ENCODE data around the gene SLC25A20. TPM values are rescaled to one million over a fixed set of nuclear protein-coding genes. Genes with fewer than 3 reads are reported as not detected.

The SLC25A20 gene
- total RNA-seq, 4 donors from 2014 or later, result 29.7 to 138 (median 68.9) TPM

GRCh38 chr3:48896936-48897335, 1.7 kb downstream of the SLC25A20 start:
- Histone ChIP-seq H3K4me1 (peaks cover 0 to 15% (median 11%) of the 10 kb centered on the region in 4 donors), H3K36me3 (peaks cover 0 to under 1% (median 0%) of the 10 kb centered on the region in 3 donors), H3K27ac (peak overlapping the region in 2 of 4 donors; percentile 77 to 95), H3K4me3 (peak overlapping the region in 1 of 4 donors; percentile 0), H3K9me3 (no peaks in the 10 kb centered on the region), H3K27me3 (no peaks in the 10 kb centered on the region)
- DNase-seq, result no peak
- TF ChIP-seq CTCF (IDR thresholded peaks at IDR 0.05), result no peak
- no peak for TF ChIP-seq POLR2A (IDR thresholded peaks at IDR 0.05)

GRCh38 chr3:48894516-48894915, 4.2 kb downstream of the SLC25A20 start:
- H3K27me3 ChIP-seq, result no peaks in the 10 kb centered on the region
- TF ChIP-seq POLR2A (IDR thresholded peaks at IDR 0.05) (no peak), CTCF (IDR thresholded peaks at IDR 0.05) (no peak)
- H3K4me3 ChIP-seq, result no peak overlapping the region
- H3K27ac ChIP-seq, result no peak overlapping the region
- H3K9me3 ChIP-seq, result no peaks in the 10 kb centered on the region
- peaks cover 0 to 15% (median 11%) of the 10 kb centered on the region in 4 donors for H3K4me1 ChIP-seq
- DNase-seq, result no peak
- H3K36me3 ChIP-seq, result peaks cover 0 to 13% (median 0%) of the 10 kb centered on the region in 3 donors

- Histone ChIP-seq H3K4me1 (peaks cover 0 to 5% (median 0%) of the 10 kb centered on the region in 4 donors), H3K9me3 (no peaks in the 10 kb centered on the region), H3K36me3 (peaks cover 0 to 34% (median 0%) of the 10 kb centered on the region in 3 donors), H3K27me3 (no peaks in the 10 kb centered on the region), H3K4me3 (no peak overlapping the region), H3K27ac (no peak overlapping the region)
- DNase-seq, result no peak
- TF ChIP-seq CTCF (IDR thresholded peaks at IDR 0.05) (no peak), POLR2A (IDR thresholded peaks at IDR 0.05) (no peak)
Measured at GRCh38 chr3:48891606-48892005, 7.1 kb downstream of the SLC25A20 start.

- no peak for TF ChIP-seq POLR2A (IDR thresholded peaks at IDR 0.05)
- no peak overlapping the region for H3K4me3 ChIP-seq
- no peak for DNase-seq
- peaks cover 0 to 70% (median 0%) of the 10 kb centered on the region in 3 donors for H3K36me3 ChIP-seq
- H3K9me3 ChIP-seq, result no peaks in the 10 kb centered on the region
- peaks cover 0 to 7% (median 0%) of the 10 kb centered on the region in 4 donors for H3K4me1 ChIP-seq
- H3K27ac ChIP-seq, result no peak overlapping the region
- no peaks in the 10 kb centered on the region for H3K27me3 ChIP-seq
Measured at GRCh38 chr3:48885753-48886152, 12.9 kb downstream of the SLC25A20 start.

- peaks cover 0 to 2% (median 0%) of the 10 kb centered on the region in 4 donors for H3K4me1 ChIP-seq
- H3K27ac ChIP-seq, result no peak overlapping the region
- no peaks in the 10 kb centered on the region for H3K9me3 ChIP-seq
- H3K4me3 ChIP-seq, result no peak overlapping the region
- peaks cover 0 to 75% (median 0%) of the 10 kb centered on the region in 3 donors for H3K36me3 ChIP-seq
- TF ChIP-seq CTCF (IDR thresholded peaks at IDR 0.05), result no peak
- TF ChIP-seq POLR2A (IDR thresholded peaks at IDR 0.05), result no peak
- no peaks in the 10 kb centered on the region for H3K27me3 ChIP-seq
- DNase-seq, result no peak
Measured at GRCh38 chr3:48881652-48882114, 17.0 kb downstream of the SLC25A20 start.

- Histone ChIP-seq H3K9me3 (no peaks in the 10 kb centered on the region), H3K4me3 (no peak overlapping the region), H3K4me1 (no peaks in the 10 kb centered on the region), H3K27ac (no peak overlapping the region), H3K27me3 (no peaks in the 10 kb centered on the region), H3K36me3 (peaks cover 0 to 71% (median 0%) of the 10 kb centered on the region in 3 donors)
- DNase-seq, result no peak
- TF ChIP-seq CTCF (IDR thresholded peaks at IDR 0.05), result no peak
- no peak for TF ChIP-seq POLR2A (IDR thresholded peaks at IDR 0.05)
Measured at GRCh38 chr3:48881006-48881405, 17.7 kb downstream of the SLC25A20 start.

Data from Peyer's patch (tissue), 4 donors.